Measurements from ENCODE around the gene CD36.

DNA sequence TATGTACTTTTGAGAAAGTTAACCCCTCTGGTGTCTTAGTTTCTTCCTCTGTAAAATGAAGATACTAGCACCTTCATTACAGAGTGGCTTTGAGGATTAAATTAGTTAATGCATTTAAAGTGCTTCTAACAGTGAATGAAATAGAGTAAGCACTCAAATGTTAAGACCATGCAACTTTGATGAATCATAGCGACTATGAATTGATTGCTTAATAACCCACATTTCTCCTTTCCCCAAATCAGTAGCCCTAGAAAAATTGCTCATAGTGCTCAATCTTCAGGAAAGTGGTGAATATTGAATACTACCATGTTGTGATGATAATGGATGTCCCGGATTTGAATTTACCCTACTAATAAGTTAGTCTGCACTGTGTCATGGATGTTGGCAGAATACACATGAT, 48.1 kb downstream of the CD36 start:
- TF ChIP-seq CTCF (IDR thresholded peaks at IDR 0.05) (no peak), POLR2AphosphoS5 (IDR thresholded peaks at IDR 0.05) (no peak), EP300 (IDR thresholded peaks at IDR 0.05; ENCODE audit: low read depth) (no peak), POLR2A (IDR thresholded peaks at IDR 0.05) (no peak)

Measured in transverse colon (tissue), 4 donors.